Stimulated activated effector memory CD8-positive, alpha-beta T cell treated with anti-CD3 and anti-CD28 coated beads, Interleukin-12 subunit alpha, Interleukin-12 subunit beta, amount 100 ng/mL, for 72 hours (primary cell): Measurements from ENCODE around the gene HPN.
"Not testable (repeated sequence)": the region's sequence is repeated elsewhere in the genome, so short reads cannot be mapped to it uniquely, and the experiment has no call there.

Source experiments
- ATAC-seq: fragments of 150-1000 bp; cut with Tn5 transposase; 2 replicates; pipeline ENCODE4 v1.10.0; 2021
- DNase-seq, 2 donors: peaks; one replicate each; pipeline ENCODE4 v3.0.0; 2021 to 2022; ENCODE audit warnings: low spot score in 2 of 2
- H3K27ac Mint-ChIP-seq: one replicate; pipeline ENCODE4 v1.8.0; 2022; ENCODE audit warnings: mild to moderate bottlenecking, mixed read lengths
- H3K36me3 Mint-ChIP-seq: one replicate; pipeline ENCODE4 v1.8.0; 2022; ENCODE audit warnings: mild to moderate bottlenecking, mixed read lengths
- H3K4me1 Mint-ChIP-seq: one replicate; pipeline ENCODE4 v1.8.0; 2022; ENCODE audit warnings: mixed read lengths
- H3K4me3 Mint-ChIP-seq: one replicate; pipeline ENCODE4 v1.8.0; 2022; ENCODE audit warnings: mild to moderate bottlenecking, mixed read lengths
- H3K9me3 Mint-ChIP-seq: one replicate; pipeline ENCODE4 v1.8.0; 2022; ENCODE audit warnings: mixed read lengths

Gene HPN

DNA sequence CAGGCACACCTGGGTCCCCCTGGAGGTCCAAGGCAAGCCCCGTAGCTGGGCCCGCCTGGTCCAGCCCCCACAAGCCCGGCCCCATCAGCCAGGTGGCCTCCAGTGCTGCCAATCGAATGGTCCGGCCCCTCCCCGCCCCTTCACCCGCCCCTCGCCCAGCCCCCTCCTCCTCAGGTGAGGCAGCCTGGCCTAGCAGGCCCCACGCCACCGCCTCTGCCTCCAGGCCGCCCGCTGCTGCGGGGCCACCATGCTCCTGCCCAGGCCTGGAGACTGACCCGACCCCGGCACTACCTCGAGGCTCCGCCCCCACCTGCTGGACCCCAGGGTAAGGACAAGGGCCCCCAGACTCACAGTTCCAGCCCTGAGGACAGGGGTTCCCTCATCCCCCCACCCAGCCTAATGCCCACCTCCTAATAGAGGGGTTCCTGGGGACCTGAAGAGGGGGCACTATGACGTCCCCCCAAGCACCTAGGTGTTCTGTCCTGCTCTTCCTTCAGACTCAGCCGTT, at the start of gene HPN:
Gene HPN, plus strand, starts transcription at position 174 of the 508 bp plus-strand sequence. CDS start 786 bp downstream, outside the sequence.
- peak within 1 kb of the TSS; percentile 89 for H3K27ac Mint-ChIP-seq
- H3K4me1 Mint-ChIP-seq = peaks cover 48% of the 10 kb centered on the region

GRCh38 chr19:34992582-34992981, 48.9 kb upstream of the HPN start:
- Mint-ChIP-seq H3K27ac (peak overlapping the region; percentile 68), H3K36me3 (peaks cover 12% of the 10 kb centered on the region), H3K4me3 (peak overlapping the region; percentile 10), H3K4me1 (peaks cover 54% of the 10 kb centered on the region)
- DNase-seq, ATAC-seq, H3K9me3 Mint-ChIP-seq: not testable (repeated sequence)

More for the DNA sequence above, at the start of gene HPN:
- DNase-seq (no peak), ATAC-seq (no peak)
- H3K4me3 Mint-ChIP-seq = peak within 1 kb of the TSS; percentile 59
- no peaks in the 10 kb centered on the region for H3K36me3 Mint-ChIP-seq
- H3K9me3 Mint-ChIP-seq = no peaks in the 10 kb centered on the region

GRCh38 chr19:34994286-34994642, 47.3 kb upstream of the HPN start:
- no peaks in the 10 kb centered on the region for H3K9me3 Mint-ChIP-seq
- H3K4me3 Mint-ChIP-seq = no peak overlapping the region
- DNase-seq (no peak), ATAC-seq (no peak)
- peaks cover 18% of the 10 kb centered on the region for H3K36me3 Mint-ChIP-seq
- H3K27ac Mint-ChIP-seq = peak overlapping the region; percentile 75
- peaks cover 56% of the 10 kb centered on the region for H3K4me1 Mint-ChIP-seq

- H3K36me3 Mint-ChIP-seq = peaks cover 18% of the 10 kb centered on the region
- H3K4me1 Mint-ChIP-seq = peaks cover 56% of the 10 kb centered on the region
- H3K4me3 Mint-ChIP-seq = no peak overlapping the region
- H3K9me3 Mint-ChIP-seq = no peaks in the 10 kb centered on the region
- DNase-seq (no peak), ATAC-seq (no peak)
- no peak overlapping the region for H3K27ac Mint-ChIP-seq
Observed at GRCh38 chr19:34994643-34995541, 46.6 kb upstream of the HPN start.

GRCh38 chr19:34995551-34995950, 46.0 kb upstream of the HPN start:
- no peak overlapping the region for H3K27ac Mint-ChIP-seq
- H3K36me3 Mint-ChIP-seq = peaks cover 16% of the 10 kb centered on the region
- no peak overlapping the region for H3K4me3 Mint-ChIP-seq
- no peaks in the 10 kb centered on the region for H3K9me3 Mint-ChIP-seq
- DNase-seq (no peak), ATAC-seq (no peak)
- peaks cover 50% of the 10 kb centered on the region for H3K4me1 Mint-ChIP-seq

- peak overlapping the region; percentile 90 for H3K4me3 Mint-ChIP-seq
- H3K4me1 Mint-ChIP-seq = peaks cover 50% of the 10 kb centered on the region
- no peaks in the 10 kb centered on the region for H3K9me3 Mint-ChIP-seq
- H3K27ac Mint-ChIP-seq = peak overlapping the region; percentile 97
- no peak for DNase-seq
- H3K36me3 Mint-ChIP-seq = peaks cover 24% of the 10 kb centered on the region
- no peak for ATAC-seq
Observed at GRCh38 chr19:34997071-34997617, 44.4 kb upstream of the HPN start.

DNA sequence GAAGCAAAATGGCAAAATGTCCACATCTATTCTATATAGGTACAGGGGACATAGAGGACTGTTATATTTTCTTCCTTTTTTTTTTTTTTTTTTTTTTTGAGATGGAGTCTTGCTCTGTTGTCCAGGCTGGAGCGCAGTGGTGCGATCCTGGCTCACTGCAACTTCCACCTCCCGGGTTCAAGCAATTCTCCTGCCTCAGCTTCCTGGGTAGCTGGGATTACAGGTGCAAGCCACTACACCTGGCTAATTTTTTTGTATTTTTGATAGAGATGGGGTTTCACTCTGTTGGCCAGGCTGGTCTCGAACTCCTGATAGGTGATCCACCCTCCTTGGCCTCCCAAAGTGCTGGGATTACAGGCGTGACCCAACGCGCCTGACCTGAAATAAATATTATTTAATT, 43.3 kb upstream of the HPN start:
- not testable (repeated sequence) for H3K9me3 Mint-ChIP-seq, ATAC-seq, DNase-seq
- Mint-ChIP-seq H3K27ac (peak overlapping the region; percentile 97), H3K36me3 (peaks cover 29% of the 10 kb centered on the region), H3K4me3 (peak overlapping the region; percentile 90), H3K4me1 (peaks cover 55% of the 10 kb centered on the region)

DNA sequence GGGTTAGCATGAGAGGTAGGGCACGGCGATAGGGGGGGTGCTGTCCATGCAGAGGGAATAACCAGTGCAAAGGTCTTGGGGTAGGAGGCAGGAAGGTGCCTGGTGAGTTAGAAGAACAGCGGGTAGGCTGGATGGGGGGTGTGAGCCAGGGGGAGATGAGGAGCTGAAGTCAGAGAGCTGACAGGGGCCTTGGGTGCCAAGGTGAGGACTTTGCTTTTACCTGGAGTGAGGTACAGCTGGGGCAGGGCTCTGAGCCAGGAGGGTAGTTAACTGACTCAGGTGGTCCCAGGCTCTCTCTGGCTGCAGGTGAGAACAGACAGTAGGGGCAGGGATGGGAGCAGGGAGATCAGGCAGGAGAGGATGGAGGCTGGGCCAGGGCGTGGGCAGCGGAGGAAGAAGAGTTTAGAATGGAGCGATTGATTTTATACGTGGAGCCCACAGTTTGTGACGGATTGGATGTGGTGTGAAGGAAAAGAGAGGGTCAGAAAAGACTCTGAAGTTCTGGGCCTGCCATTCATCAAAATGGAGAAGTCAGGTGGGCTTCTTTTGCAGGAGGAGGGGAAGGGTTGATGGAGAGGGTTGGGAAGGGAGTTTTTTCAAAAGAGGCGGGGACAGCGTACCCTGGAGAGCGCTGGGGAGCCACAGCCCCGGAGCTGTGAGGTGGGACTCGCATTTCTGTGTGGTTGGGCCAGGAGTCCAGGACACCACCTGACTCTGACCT, 42.6 kb upstream of the HPN start:
- DNase-seq = no peak
- ATAC-seq = no peak
- Mint-ChIP-seq H3K4me3 (peak overlapping the region; percentile 90), H3K4me1 (peaks cover 59% of the 10 kb centered on the region), H3K36me3 (peaks cover 36% of the 10 kb centered on the region), H3K9me3 (no peaks in the 10 kb centered on the region), H3K27ac (peak overlapping the region; percentile 97)

DNA sequence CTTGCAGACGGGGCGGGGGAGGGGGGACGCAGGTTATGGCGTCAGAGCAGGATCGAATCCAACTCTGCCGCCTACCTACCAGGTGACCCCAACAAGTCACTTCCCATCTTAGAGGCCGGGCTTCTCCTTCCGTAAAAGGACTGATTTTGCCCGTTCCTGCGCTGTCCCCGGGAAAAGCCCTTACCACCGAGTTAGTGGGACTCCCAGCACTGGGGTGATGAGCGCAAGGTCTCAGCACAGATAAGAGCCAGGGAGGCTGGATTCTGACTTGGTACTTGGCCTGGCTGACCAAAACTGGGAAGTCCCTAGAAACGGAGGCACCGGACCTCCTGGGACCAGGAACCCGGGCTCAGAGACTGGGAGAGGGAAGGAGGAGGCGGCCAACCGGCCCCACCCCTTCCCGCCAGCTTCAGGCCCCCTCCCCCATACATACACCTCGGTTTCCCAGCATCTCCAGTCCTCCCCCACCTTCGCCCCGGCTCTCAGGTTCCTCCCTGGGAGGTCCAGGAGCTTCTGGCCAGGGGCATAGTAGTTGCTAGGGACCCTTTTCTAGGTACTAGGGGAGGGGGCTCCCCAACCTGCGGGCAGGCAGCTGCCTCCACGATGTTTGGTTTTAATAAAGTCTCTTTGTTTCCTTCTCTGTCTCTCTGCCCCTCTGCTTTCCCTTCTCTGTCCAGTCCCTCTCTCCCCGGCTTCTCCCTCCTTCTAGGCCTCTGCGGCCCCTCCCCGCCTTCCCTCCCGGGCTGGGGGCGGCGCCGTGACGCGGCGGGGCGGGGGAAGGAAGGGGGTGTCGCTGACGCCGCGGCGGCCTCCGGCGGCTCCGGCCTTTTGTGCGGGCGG, 41.8 kb upstream of the HPN start, which contains the start of gene GRAMD1A:
Gene GRAMD1A, plus strand, starts transcription at position 826 of the 840 bp plus-strand sequence. CDS start 156 bp downstream, outside the sequence.
- H3K36me3 Mint-ChIP-seq = peaks cover 44% of the 10 kb centered on the region
- DNase-seq (peak; percentile 68 to 83), ATAC-seq (peak; percentile 76)
- peak within 1 kb of the TSS; percentile 97 for H3K27ac Mint-ChIP-seq
- no peaks in the 10 kb centered on the region for H3K9me3 Mint-ChIP-seq
- H3K4me3 Mint-ChIP-seq = peak within 1 kb of the TSS; percentile 90
- H3K4me1 Mint-ChIP-seq = peaks cover 61% of the 10 kb centered on the region

DNA sequence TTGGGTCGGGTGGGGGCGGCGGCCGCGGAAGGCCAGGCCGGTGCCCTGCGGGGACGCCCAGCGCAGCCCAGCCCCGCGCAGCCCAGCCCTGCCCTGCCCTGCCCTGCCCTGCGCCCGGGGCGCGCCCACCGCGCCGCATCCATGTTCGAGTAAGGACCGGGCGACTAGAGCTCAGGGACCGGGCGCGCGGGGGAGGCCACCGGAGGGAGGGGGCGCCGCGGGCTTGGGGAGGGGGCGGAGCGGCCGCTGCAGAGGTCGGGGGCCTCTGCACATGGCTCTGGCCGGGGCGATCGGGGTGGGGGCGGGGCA, 41.2 kb upstream of the HPN start:
- Mint-ChIP-seq H3K4me3 (peak overlapping the region; percentile 90), H3K27ac (peak overlapping the region; percentile 97), H3K4me1 (peaks cover 67% of the 10 kb centered on the region), H3K9me3 (no peaks in the 10 kb centered on the region), H3K36me3 (peaks cover 50% of the 10 kb centered on the region)
- ATAC-seq = no peak
- DNase-seq = no peak

DNA sequence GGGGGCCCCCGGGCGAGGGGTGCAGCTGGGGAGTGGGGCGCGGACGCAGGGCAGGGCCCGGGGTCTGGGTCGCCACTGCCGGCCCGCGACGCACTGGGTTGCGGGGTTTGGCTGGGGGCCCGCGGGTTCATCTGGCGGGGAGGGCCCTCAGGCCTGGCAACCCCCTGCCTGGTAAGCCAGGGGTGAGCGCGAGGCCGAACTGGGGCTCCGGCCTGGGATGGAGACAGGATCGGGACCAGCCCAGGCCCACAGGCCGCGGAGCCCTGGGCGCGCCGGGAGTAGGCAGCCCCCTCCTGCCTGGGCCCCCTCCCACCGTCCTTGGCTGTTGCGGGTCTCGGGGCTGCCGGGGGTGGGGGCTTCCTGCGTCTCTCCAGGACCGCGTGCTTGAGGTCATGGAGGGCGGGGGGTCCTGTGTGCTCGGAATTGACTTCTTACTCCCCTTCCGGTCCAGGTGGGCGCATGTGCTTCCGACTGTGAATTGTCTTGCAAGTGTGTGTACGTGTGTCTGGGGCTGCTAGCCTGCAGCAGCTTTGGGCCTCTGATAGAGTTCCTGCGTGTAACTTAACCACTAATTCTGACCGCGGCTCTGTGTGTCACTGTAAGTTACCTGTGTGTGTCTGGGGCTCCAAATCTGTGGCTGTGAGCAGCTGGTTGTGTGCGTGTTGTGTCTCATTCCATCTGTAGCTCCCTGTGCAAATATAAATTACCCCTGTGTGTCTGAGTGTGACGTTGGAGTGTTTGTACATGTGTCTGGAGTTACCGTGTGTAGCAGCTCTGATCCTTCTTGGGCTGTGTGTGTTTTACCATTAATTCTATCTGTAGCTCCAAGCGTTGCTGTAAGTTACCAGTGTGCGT, 40.6 kb upstream of the HPN start:
- peaks cover 55% of the 10 kb centered on the region for H3K36me3 Mint-ChIP-seq
- DNase-seq = peak in 1 of 2 donors; percentile 71
- peaks cover 72% of the 10 kb centered on the region for H3K4me1 Mint-ChIP-seq
- peak; percentile 58 for ATAC-seq
- no peaks in the 10 kb centered on the region for H3K9me3 Mint-ChIP-seq
- peak overlapping the region; percentile 94 for H3K27ac Mint-ChIP-seq
- H3K4me3 Mint-ChIP-seq = peak overlapping the region; percentile 90

GRCh38 chr19:35002037-35002535, 39.4 kb upstream of the HPN start:
- peaks cover 65% of the 10 kb centered on the region for H3K36me3 Mint-ChIP-seq
- H3K4me1 Mint-ChIP-seq = peaks cover 77% of the 10 kb centered on the region
- no peaks in the 10 kb centered on the region for H3K9me3 Mint-ChIP-seq
- H3K27ac Mint-ChIP-seq = peak overlapping the region; percentile 94
- H3K4me3 Mint-ChIP-seq = peak overlapping the region; percentile 90
- ATAC-seq = no peak
- no peak for DNase-seq

DNA sequence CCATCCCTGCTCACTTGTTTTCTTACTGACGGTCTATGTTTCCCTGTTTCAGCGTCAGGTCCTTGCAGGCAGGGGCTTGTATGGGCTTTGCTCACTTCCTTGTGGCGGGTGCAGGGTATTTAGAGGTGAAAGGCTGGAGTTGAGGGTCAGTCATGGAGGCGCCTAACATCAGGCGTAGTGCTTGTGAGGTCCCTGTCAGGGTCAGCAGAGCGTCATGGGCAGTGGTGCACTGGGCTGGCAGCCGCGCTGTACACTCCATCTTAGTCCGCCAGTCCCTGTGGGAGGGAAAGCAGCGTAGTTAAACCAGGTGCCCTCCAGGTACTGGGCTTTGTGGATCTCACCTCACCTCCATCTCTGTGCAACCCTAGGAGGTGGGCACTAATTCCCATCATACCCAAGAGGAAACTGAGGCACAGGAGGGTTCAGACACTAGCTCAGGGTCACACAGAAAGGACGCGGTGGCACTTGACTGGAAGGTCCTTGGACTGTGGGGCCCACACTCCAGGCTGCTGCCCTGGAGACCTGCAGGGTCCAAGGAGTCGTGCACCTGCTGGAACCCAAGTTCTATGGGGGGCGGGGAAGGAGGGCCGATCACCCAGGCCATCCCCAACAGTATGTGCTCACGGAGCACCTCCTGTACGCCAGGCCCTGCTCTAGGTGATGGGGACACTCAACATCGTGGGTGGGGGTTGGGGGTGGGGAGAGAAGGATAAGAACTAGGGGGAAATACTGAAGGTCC, 36.8 kb upstream of the HPN start:
- no peak for ATAC-seq

More for the DNA sequence above, 36.8 kb upstream of the HPN start:
- Mint-ChIP-seq H3K27ac (peak overlapping the region; percentile 64), H3K4me1 (peaks cover 67% of the 10 kb centered on the region), H3K36me3 (peaks cover 79% of the 10 kb centered on the region), H3K9me3 (no peaks in the 10 kb centered on the region), H3K4me3 (peak overlapping the region; percentile 90)
- DNase-seq = no peak
